ENCODE data around the gene C1QTNF1.
"Not testable (repeated sequence)": the region's sequence is repeated elsewhere in the genome, so short reads cannot be mapped to it uniquely, and the experiment has no call there.

The C1QTNF1 gene

DNA sequence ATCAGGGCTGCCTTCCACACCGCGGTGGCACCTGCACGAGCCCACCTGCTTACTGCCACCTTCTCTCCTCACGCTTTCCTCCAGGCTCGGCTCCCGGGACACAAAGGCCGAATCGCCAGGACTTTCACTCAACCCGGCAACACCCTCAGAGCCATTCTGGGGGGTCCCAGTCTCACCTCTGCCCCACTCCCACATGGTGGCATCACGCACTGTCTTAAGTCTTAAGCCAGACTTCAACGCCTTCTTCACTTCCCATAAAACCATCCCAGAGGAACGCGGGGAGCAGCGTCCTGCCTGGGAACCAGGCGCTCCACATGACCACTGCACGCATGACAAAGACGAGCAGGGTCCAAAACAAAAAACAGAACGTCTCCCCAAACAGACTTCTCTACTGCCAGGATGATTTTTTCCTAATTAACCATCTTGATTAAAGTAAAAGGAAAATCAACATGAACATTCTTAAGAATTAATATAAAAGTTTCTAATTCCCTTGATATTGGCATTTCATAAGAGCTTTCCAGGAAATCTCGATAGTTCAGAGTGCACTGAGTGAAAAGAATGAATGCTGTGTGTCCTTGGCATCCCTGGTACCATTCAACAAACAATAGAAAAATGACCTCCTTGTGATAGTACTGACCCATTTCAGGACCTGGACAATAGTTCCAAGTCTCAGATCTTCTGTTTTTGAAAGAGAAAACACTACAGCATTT lies 17.0 kb upstream of the C1QTNF1 start:
- no peak for DNase-seq (ENCODE audit: low spot score)

DNA sequence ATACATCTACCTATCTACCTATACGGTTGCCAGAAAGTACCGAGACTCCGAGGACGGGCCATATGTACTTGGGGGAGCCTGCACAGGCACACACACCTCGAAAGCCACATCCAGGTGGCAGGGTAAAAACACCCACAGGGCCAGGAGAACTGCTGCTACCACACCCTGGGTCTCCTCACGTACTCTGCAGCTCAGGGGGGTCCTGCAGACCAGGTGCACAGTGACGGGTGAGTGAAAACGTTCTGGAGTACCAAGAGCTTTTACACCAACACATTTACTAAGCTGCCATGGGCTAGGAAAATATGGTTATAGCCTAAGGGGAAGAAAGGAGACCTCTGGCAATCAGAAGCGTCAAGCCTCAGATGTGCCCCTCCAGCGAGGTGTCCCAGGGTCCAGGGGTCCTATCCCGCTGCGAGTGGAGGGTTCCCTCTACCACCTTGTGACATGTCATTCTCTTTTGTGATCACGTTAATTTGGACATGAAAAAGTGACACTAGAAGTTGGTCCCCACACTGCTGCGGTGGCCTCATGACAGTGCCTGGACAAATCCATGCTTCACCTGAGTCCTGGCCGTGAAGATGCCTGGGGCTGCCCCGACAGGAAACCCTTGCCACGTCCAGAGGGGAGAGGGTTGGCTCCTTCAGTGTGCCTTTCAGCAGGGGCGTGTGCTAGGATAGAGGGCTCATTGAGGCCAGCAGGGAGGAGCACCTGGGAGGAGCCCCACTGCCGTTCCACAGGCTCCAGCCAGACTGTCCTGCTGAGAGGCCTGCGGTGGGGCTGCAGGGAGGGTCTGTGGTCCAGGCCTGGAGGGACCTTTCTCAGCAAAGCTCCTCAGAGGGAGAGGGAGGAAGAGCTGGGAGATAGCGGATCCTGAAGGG lies 16.2 kb upstream of the C1QTNF1 start:
- DNase-seq (ENCODE audit: low spot score): no peak

DNA sequence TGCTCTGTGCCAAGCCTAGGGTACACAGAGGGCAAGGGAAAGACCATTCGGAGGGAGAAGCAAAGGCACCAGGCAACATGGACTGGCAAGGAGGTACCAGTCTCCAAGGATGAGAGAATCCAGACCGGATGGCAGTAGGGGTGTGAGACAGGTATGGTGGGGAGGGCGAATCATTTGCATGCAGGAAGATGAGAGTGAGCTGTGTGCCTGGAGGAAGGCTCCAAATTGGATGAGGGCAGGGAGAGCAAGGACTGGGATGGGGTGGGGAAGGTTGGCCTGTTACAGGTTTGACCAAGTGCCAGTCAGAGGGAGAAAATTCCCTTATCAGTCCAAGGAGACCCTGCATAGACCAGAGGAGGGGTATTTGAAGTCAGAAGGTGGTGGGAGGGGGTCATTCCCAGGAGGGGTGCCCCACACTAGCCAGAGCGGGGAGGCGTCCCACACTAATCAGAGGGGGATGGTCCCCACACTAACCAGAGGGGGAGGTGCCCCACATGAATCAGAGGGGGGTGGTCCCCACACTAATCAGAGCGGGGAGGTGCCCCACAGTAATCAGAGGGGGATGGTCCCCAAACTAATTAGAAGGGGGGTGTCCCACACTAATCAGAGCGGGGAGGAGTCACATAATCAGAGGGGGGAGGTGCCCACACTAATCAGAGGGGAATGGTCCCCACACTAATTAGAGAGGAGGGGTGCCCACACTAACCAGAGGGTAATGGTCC lies 15.1 kb upstream of the C1QTNF1 start:
- no peak for DNase-seq (ENCODE audit: low spot score)

DNA sequence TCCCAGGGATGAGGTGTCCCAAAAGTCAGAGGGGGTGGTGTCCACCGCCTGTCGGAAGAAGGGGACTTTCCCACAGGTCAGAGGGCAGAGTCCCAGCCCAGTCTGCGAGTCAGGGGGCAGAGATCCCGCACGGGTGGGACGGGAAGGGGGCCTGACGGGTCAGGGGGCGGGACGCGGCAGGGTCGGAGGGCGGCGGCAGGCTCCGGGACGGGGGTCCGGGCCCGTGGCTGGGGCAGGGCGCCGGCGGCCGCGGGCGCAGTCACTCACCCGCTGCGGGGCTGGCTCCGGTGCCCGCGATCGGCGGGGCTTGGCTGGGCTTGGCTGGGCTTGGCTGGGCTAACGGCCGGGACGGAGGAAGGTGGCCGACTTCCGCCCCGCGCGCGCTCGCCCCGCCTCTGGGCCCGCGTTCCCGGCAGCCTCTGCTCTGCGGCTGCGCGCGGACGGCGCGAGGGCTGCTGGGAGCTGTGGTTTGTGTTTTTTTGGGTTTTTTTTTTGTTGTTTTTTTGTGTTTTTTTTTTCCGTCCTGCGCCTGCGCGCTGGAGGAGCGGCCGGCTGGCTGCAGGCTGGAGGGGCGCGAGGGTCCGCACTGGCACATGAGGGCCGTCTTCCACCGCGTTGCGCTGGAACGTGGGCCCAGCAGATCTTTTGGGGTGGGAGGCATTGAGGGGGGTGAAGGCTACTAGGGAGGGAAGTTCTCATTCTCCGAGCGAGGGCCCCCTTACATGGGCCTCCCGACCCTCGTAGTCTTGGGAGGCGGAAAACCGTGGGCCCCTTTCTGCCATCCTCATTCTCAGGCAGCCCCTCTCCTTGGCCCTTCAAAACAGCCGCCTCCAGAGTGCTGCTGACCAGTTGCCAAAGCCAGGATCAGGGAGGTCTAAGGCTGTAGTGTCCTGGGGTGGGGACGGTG lies 14.3 kb upstream of the C1QTNF1 start, which contains the start of gene CANT1:
Gene CANT1, minus strand, starts transcription at position 368 of the 907 bp plus-strand sequence. CDS start 12,142 bp downstream, outside the sequence.
- DNase-seq (ENCODE audit: low spot score): peak; percentile 99

DNA sequence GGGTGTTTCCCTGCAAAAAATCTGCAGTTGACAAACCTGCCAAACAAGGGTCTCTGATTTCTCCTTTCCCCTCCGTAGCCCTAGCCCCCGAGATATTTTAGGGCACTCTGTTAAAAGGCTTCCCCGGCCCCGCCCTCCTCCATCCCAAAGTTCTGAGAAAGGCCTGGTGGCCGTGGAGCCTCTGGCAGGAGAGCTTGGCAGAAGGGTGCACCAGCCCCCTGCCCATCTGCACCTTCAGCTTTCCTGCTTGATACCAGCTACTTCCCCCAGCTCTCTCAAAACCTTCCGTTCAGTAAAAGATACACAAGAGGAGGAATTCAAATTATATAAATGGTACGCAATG lies 13.7 kb upstream of the C1QTNF1 start:
- DNase-seq (ENCODE audit: low spot score): no peak

DNA sequence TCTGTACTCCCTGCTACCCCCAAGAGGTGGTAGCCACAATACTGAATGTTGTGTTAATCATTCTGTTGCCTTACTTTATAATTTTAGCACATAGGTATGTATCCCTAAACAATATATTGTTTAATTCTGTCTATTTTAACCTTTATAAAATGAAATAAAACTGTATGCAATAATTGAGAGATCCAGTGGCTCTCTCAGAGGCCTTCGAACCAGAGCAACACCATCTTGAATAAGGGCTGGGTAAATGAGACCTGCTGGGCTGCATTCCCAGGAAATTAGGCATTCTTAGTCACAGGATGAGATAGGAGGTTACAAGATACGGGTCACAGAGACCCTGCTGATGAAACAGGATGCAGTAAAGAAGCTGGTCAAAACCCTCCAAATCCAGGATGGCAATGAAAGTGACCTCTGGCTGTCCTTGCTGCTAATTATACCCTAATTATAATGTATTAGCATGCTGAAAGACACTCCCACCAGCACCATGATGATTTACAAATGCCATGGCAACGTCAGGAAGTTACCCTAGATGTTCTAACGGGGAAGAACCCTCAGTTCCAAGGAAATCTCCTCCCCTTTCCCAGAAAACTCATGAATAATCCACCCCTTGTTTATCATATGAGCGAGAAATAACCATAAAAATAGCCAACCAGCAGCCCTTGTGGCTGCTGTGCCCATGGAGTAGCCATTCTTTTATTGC lies 12.4 kb upstream of the C1QTNF1 start:
- DNase-seq (ENCODE audit: low spot score): no peak

DNA sequence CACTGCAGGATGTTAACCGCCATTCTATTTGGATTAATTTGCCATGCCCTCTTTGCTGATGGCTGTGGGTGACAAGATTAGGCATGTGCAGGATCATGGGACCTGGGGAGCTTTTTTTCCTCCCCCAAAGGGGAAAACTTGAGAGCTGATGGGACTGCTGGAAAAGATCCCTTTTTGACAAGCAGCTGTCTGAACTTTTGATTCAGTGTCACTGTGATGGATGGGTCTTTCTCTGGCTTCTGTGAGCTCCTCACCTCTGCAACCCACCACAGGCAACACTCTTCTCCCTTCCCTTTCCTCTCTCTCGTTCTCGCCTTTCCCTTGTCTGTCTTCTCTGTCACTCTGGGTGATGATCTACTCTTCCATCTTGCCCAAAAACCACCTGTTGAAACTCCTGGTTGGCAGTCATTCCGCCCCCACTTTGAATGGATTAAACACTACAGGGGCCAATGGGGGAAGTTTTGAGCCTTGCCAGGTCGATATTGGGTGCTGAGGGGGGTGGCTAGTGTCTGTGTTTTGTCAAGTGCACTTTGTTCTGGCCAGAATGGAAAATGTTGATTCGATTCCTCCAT lies 11.3 kb upstream of the C1QTNF1 start:
- DNase-seq (ENCODE audit: low spot score): no peak

DNA sequence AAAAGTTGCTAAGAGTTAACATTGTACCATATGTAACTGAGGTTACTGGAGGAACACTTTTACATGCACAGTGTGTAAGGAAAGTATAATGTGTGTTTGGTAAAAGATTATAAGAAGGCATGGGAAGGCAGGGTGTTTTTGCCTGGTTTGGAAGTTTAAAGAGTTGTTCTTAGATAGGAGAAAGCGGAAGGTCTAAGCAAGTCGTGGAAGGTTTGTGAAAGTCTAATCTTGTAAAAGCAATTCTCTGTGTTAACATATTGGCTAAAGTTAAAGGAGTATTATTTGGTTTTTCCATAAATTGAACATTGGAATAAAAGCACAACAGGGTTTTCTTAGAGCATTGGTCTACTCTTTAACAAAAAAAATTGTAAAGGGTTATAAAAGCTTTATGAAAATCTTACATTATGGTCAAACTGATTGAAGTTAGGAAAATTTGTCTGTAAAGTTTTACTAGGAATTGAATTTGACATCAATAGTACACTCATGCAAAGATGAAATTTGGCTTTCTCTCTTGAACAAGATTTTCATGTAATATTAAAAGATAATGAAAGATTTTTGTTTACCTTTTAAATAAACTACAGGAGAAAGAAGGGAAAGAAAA lies 9.7 kb upstream of the C1QTNF1 start:
- DNase-seq (ENCODE audit: low spot score): no peak

DNA sequence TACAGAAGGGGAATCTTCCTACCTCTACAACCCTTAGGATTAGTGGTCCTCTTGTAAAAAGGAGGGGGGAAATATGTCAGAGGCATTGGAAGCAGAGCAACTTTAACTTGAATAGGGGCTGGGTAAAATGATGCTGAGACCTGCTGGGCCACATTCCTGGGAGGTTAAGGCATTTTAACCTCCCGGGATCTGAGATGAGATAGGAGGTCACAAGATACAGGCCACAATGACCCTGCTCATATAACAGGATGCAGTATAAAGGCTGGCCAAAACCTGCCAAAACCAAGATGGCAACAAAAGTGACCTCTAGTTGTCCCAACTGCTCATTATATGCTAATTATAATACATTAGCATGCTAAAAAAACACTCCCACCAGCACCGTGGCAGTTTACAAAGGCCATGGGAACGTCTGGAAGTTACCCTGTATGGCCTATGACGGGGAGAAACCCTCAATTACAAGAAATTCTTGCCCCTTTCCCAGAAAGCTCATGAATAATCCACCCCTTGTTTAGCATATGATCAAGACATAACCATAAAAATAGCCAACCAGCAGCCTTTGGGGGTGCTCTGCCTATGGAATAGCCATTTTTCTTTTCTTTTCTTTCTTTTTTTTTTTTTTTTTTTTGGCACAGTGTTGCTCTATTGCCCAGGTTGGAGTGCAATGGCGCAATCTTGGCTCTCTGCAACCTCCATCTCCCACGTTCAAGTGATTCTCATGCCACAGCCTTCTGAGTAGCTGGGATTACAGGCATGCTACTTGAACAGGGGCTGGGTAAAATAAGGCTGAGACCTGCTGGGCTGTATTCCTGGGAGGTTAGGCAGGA lies 6.2 kb upstream of the C1QTNF1 start:
- no peak for DNase-seq (ENCODE audit: low spot score)

DNA sequence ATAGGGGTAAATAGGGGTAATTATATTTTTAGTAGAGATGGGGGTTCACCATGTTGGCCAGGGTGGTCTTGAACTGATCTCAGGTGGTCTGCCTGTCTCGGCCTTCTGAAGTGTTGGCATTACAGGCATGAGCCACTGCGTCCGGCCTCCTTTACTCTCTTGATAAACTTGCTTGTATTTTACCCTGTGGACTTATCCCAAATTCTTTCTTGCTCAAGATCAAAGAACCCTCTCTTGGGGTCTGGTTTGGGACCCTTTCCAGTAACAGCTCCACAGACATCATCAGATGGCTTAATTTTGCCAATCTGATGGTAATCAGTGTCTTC lies 5.6 kb upstream of the C1QTNF1 start:
- DNase-seq (ENCODE audit: low spot score): no peak

DNA sequence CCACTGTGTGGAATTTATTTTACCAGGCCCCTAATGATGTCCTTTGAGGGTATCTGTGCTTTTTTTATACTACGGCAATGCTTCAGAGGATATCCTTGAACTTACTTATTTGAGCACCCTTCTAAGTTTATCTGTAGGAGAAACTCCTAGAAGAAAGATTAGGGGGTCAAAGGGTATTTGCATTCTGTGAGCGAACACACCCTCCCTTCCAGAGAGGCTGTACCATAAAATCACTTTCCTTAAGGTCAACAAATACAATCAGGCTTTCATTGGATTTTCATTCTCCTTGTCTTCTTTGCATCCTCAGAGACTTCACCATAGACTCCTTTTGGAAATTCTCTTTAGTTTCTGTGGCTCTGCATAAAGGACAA lies 4.7 kb upstream of the C1QTNF1 start:
- DNase-seq (ENCODE audit: low spot score): no peak

DNA sequence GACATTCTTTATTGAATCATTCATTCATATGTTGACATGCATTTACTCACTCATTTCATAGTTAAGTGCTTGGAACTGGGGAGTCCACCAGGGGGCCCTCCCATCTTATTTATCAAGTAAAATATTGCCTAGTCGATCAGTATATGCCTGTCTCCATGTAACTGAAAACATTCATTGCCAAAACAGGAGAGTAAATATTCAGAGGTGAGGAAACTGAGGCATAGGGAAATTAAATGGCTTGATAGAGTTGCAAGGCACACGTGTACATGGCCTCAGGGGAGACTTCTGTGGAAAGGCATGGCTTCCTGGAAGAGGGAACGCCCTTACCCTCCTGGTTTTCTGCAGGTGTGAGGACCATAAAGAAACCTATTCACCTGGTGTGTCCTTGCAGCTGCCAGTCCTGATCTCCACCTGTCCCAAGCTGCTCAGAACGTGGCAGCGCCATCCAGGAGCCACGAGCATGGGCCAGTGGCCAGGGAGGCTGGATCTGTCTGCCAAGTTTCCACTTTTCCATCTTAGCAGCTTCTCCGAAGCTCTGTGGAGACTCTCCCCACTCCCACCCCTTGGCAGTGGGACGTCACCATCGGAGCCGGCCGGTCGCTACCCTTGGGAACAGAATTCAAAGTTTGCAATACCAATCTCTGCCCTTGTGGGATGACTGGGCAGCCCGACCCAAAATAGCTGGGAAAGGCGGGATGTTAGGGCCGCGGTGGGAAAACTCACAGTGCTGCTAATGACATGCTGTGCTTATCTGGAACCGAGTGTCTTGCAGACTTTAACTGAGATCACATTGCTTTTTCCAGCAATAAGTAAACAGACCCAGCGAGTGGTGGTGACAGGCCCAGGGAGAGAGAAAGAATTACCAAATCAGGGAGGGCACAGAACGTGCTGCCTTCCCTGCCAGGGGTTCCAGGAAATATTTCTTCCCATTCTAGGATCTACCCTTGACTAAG lies 4.1 kb upstream of the C1QTNF1 start:
- DNase-seq (ENCODE audit: low spot score): peak; percentile 65

DNA sequence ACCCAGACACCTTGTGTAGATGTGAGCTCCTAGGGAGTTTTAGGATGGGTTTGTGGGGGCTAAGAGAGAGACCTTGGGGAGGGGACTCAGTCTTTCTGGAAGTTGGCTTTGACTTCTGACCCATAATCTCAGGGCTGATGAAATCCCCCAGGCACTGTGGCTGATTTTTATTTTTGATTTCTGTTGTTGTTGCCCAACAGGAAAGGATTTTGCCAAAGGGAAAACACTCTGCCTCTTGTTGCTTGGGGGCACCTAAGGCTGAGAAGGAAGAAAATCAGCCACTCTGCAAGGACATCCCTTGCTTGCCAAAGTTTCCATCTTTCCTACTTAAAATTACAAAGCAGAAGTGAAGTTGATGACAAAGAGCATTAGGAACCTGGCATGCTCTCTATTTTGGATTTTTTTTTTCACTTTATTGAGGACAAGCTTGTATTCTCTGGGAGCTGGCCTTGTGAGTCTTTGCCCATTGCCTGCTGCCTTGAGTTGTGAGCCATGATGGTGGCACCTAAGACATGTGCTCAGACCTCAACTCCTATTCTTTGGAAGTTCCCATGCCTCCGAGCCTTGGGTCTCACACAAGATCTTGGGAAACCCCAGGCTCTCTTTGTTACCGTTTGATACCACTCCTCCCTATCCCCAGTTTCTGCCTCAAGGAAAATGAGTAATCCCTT lies 3.2 kb upstream of the C1QTNF1 start:
- DNase-seq (ENCODE audit: low spot score): no peak

DNA sequence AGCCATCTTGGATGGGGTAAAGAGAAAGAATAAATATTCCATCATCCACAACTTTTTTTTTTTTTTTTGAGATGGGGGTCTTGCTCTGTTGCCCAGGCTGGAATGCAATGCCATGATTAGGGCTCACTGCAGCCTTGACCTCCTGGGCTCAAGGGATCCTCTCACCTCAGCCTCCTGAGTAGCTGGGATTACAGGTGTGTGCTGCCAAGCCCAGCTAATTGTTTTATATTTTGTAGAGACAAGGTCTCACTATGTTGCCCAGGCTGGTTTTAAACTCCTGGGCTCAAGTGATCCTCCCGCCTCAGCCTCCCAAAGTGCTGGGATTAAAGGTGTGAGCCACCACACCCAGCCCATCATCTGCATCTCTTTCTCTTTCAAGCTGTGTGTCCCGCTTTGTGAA lies 2.0 kb upstream of the C1QTNF1 start:
- not testable (repeated sequence) for DNase-seq (ENCODE audit: low spot score)

DNA sequence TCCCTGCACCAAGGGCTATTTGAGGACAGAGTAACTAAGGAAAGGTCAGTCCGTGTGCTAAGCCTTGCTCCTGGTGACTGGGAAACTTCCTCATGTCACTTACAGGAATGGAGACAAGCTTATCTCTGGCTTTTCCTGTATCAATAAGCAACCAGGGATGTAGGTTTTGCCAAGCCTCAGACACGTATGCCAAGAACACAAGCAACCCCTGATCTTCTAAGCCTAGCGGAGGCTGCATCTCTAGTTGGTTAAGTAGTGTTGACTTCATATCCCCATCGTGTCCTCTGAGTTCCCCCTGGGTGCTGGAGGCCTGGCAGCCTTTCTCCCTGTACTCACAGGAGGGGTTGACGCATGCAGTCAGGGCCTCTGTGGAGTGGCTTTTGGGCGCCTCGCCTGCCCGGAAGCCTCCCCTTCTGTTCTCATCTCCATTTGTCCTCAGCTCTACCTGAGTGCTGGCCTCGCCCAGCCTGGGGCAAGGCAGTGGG lies 1.4 kb upstream of the C1QTNF1 start:
- no peak for DNase-seq (ENCODE audit: low spot score)

DNA sequence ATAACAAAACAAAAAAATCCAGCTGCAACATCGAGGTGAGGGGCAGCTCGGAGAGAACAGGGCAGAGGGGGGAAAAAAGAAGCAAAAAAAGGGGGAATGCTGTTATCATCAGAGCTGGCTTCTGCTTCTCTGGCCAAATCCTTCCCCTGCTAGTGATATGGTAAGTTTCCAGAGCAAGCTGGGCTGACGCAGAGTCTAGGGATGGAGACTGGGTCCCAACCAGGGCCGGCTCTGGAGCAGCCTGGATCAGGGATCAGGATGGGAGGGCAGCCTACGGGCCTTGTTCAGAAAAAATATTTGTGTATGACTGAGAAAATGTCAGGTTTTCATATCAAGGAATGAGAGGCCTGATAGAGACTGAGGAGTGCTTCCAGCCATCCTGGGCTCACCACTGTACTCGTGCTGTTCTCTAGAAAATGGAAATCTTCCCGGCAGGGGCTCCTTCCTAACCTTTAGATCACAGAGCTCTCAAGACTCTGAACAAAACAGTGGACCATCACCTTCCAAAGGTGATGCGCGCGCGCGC lies 726 bp upstream of the C1QTNF1 start:
- DNase-seq (ENCODE audit: low spot score): no peak

Data from AG08395 (cell line).